Subcutaneous adipose tissue (tissue), 4 donors: Measurements from ENCODE around the gene GLRA1. TPM values are rescaled to one million over a fixed set of nuclear protein-coding genes. Genes with fewer than 3 reads are reported as not detected.

Source experiments
- CTCF ChIP-seq: fragments of 450-650 bp; IDR thresholded peaks from one replicate; pipeline ENCODE4 v1.5.1; 2016; ENCODE audit warnings: low read depth, mild to moderate bottlenecking, control low read depth, antibody characterized with exemption, moderate library complexity
- total RNA-seq, 4 donors: library from RNA; depleted of rRNA; stranded (reverse); fragments of >200 nt; gene quantifications; one replicate each; pipeline ENCODE4 v1.1.0, GENCODE V29; 2016

Gene GLRA1
- total RNA-seq, 4 donors from 2014 or later = not detected

GRCh38 chr5:151820903-151821302 is 103.7 kb downstream of the GLRA1 start:
- TF ChIP-seq CTCF = no peak

- no peak for TF ChIP-seq CTCF
Measured at GRCh38 chr5:151820271-151820670, 104.4 kb downstream of the GLRA1 start.

GRCh38 chr5:151819830-151820229 is 104.8 kb downstream of the GLRA1 start:
- TF ChIP-seq CTCF = no peak

- TF ChIP-seq CTCF = no peak
Measured at GRCh38 chr5:151815051-151815450, 109.6 kb downstream of the GLRA1 start.

- TF ChIP-seq CTCF = no peak
Measured at GRCh38 chr5:151812757-151813309, 111.8 kb downstream of the GLRA1 start.

- no peak for TF ChIP-seq CTCF
Measured at GRCh38 chr5:151811593-151812321, 112.9 kb downstream of the GLRA1 start.

- no peak for TF ChIP-seq CTCF
Measured at GRCh38 chr5:151810897-151811296, 113.8 kb downstream of the GLRA1 start.
